HG03175 (cell line): ENCODE measurements around the gene ADRA1B.
A peak's percentile ranks its signal among the peaks of the same experiment; 100 is the strongest.

Source experiments
- ATAC-seq: cut with Tn5 transposase; IDR thresholded peaks from one replicate; pipeline ENCODE4 v1.9.1; 2021; ENCODE audit warnings: mild to moderate bottlenecking, moderate library complexity; ENCODE audit not compliant: unreplicated experiment

Gene ADRA1B

GRCh38 chr5:159915904-159916840 lies at the start of gene ADRA1B:
Gene ADRA1B, plus strand, starts transcription at chr5:159916482. Its CDS starts 424 bp downstream, at chr5:159916906.
- peak; percentile 64 for ATAC-seq

- ATAC-seq, result no peak
Observed at GRCh38 chr5:159873680-159874079, 42.6 kb upstream of the ADRA1B start.

- ATAC-seq, result no peak
Observed at GRCh38 chr5:159874263-159874662, 42.0 kb upstream of the ADRA1B start.

- no peak for ATAC-seq
Observed at GRCh38 chr5:159877016-159877415, 39.3 kb upstream of the ADRA1B start.

GRCh38 chr5:159877894-159878448 lies 38.3 kb upstream of the ADRA1B start:
- ATAC-seq, result no peak

GRCh38 chr5:159878988-159879471 lies 37.3 kb upstream of the ADRA1B start:
- no peak for ATAC-seq

GRCh38 chr5:159880676-159881075 lies 35.6 kb upstream of the ADRA1B start:
- ATAC-seq, result no peak

- ATAC-seq, result no peak
Observed at GRCh38 chr5:159881967-159882366, 34.3 kb upstream of the ADRA1B start.

GRCh38 chr5:159883522-159883950 lies 32.7 kb upstream of the ADRA1B start:
- ATAC-seq, result no peak

GRCh38 chr5:159884917-159885620 lies 31.2 kb upstream of the ADRA1B start:
- no peak for ATAC-seq

- ATAC-seq, result no peak
Observed at GRCh38 chr5:159886296-159886695, 30.0 kb upstream of the ADRA1B start.

GRCh38 chr5:159887050-159887449 lies 29.2 kb upstream of the ADRA1B start:
- ATAC-seq, result no peak

- ATAC-seq, result no peak
Observed at GRCh38 chr5:159888860-159889259, 27.4 kb upstream of the ADRA1B start.

- no peak for ATAC-seq
Observed at GRCh38 chr5:159890141-159890540, 26.1 kb upstream of the ADRA1B start.

- ATAC-seq, result no peak
Observed at GRCh38 chr5:159891371-159891770, 24.9 kb upstream of the ADRA1B start.

GRCh38 chr5:159893040-159893695 lies 23.1 kb upstream of the ADRA1B start:
- ATAC-seq, result no peak

- ATAC-seq, result no peak
Observed at GRCh38 chr5:159894149-159894720, 22.0 kb upstream of the ADRA1B start.

GRCh38 chr5:159897786-159898393 lies 18.4 kb upstream of the ADRA1B start:
- ATAC-seq, result no peak

GRCh38 chr5:159899067-159900049 lies 16.9 kb upstream of the ADRA1B start:
- ATAC-seq, result no peak
